ENCODE results near the gene GTSF1L.

GTSF1L gene

GRCh38 chr20:43755851-43756250 is 29.0 kb upstream of the GTSF1L start:
- H3K9me3 Mint-ChIP-seq: no peaks in the 10 kb centered on the region
- H3K36me3 Mint-ChIP-seq (ENCODE audit: low read depth): no peaks in the 10 kb centered on the region
- TF ChIP-seq CTCF (IDR thresholded peaks at IDR 0.05; ENCODE audit: unreplicated experiment in 3 of 3): no peak
- no peaks in the 10 kb centered on the region for H3K4me1 Mint-ChIP-seq
- no peak overlapping the region for H3K4me3 Mint-ChIP-seq
- no peak overlapping the region for H3K27ac Mint-ChIP-seq
- H3K27me3 Mint-ChIP-seq (ENCODE audit: low read depth): peaks cover 44% of the 10 kb centered on the region

- Mint-ChIP-seq H3K4me1 (no peaks in the 10 kb centered on the region), H3K4me3 (no peak overlapping the region), H3K27ac (no peak overlapping the region), H3K27me3 (ENCODE audit: low read depth) (peaks cover 48% of the 10 kb centered on the region), H3K36me3 (ENCODE audit: low read depth) (no peaks in the 10 kb centered on the region), H3K9me3 (no peaks in the 10 kb centered on the region)
- TF ChIP-seq CTCF (IDR thresholded peaks at IDR 0.05; ENCODE audit: unreplicated experiment in 3 of 3): no peak
Observed at GRCh38 chr20:43755390-43755789, 28.6 kb upstream of the GTSF1L start.

- H3K9me3 Mint-ChIP-seq: no peaks in the 10 kb centered on the region
- no peak overlapping the region for H3K4me3 Mint-ChIP-seq
- no peak for TF ChIP-seq CTCF (IDR thresholded peaks at IDR 0.05; ENCODE audit: unreplicated experiment in 3 of 3)
- H3K27me3 Mint-ChIP-seq (ENCODE audit: low read depth): peaks cover 39% of the 10 kb centered on the region
- H3K27ac Mint-ChIP-seq: no peak overlapping the region
- no peaks in the 10 kb centered on the region for H3K4me1 Mint-ChIP-seq
- H3K36me3 Mint-ChIP-seq (ENCODE audit: low read depth): no peaks in the 10 kb centered on the region
Observed at GRCh38 chr20:43752561-43753301, 25.9 kb upstream of the GTSF1L start.

GRCh38 chr20:43752051-43752360 is 25.2 kb upstream of the GTSF1L start:
- no peak overlapping the region for H3K27ac Mint-ChIP-seq
- no peaks in the 10 kb centered on the region for H3K4me1 Mint-ChIP-seq
- no peak for TF ChIP-seq CTCF (IDR thresholded peaks at IDR 0.05; ENCODE audit: unreplicated experiment in 3 of 3)
- H3K36me3 Mint-ChIP-seq (ENCODE audit: low read depth): no peaks in the 10 kb centered on the region
- no peak overlapping the region for H3K4me3 Mint-ChIP-seq
- H3K9me3 Mint-ChIP-seq: no peaks in the 10 kb centered on the region
- H3K27me3 Mint-ChIP-seq (ENCODE audit: low read depth): peaks cover 38% of the 10 kb centered on the region

GRCh38 chr20:43751167-43752050 is 24.6 kb upstream of the GTSF1L start:
- H3K9me3 Mint-ChIP-seq: no peaks in the 10 kb centered on the region
- H3K36me3 Mint-ChIP-seq (ENCODE audit: low read depth): no peaks in the 10 kb centered on the region
- no peak overlapping the region for H3K27ac Mint-ChIP-seq
- no peaks in the 10 kb centered on the region for H3K4me1 Mint-ChIP-seq
- H3K4me3 Mint-ChIP-seq: no peak overlapping the region
- peaks cover 38% of the 10 kb centered on the region for H3K27me3 Mint-ChIP-seq (ENCODE audit: low read depth)
- TF ChIP-seq CTCF (IDR thresholded peaks at IDR 0.05; ENCODE audit: unreplicated experiment in 3 of 3): no peak

Measured in nephron (organoid).